ENCODE measurements around the gene MTUS2. TPM values are rescaled to one million over a fixed set of nuclear protein-coding genes. Genes with fewer than 3 reads are reported as not detected.

The MTUS2 gene
- total RNA-seq, 1 donor from 2014 or later, result 8.9 TPM

DNA sequence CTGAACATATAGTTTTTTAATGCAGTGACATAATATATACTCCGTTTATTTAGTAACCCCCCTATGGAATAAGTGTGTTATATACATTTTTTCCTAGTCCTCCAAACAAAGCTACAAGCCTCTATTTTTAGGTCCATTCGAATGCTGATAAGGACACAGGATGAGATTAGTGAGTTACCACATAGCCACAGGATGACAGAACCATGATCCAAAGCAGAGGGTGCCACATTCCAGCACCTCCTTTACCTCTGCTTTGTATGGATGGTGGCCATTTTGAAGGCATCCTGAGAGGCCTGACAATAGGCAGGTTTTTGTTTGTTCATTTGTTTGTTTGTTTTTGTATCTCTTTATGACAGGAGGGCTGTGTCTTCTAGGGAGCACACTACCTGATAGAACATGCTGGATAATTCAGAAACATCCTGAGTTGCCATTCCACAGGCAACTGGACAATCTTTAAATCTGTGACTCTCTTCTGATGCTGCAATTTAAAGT is 186.3 kb downstream of the MTUS2 start:
- TF ChIP-seq, protein P1, sequence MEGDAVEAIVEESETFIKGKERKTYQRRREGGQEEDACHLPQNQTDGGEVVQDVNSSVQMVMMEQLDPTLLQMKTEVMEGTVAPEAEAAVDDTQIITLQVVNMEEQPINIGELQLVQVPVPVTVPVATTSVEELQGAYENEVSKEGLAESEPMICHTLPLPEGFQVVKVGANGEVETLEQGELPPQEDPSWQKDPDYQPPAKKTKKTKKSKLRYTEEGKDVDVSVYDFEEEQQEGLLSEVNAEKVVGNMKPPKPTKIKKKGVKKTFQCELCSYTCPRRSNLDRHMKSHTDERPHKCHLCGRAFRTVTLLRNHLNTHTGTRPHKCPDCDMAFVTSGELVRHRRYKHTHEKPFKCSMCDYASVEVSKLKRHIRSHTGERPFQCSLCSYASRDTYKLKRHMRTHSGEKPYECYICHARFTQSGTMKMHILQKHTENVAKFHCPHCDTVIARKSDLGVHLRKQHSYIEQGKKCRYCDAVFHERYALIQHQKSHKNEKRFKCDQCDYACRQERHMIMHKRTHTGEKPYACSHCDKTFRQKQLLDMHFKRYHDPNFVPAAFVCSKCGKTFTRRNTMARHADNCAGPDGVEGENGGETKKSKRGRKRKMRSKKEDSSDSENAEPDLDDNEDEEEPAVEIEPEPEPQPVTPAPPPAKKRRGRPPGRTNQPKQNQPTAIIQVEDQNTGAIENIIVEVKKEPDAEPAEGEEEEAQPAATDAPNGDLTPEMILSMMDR (IDR thresholded peaks at IDR 0.05), result no peak
- Histone ChIP-seq H3K36me3 (no peaks in the 10 kb centered on the region), H3K27ac (peak overlapping the region; percentile 2 to 32), H3K27me3 (no peaks in the 10 kb centered on the region), H3K4me3 (no peak overlapping the region), H3K9me3 (no peaks in the 10 kb centered on the region), H3K4me1 (peaks cover 0 to 25% of the 10 kb centered on the region in 2 donors)
- intact Hi-C loops (cut with DNase I), result no loop called here
- no peak for DNase-seq (ENCODE audit: low spot score in 2 of 2)

DNA sequence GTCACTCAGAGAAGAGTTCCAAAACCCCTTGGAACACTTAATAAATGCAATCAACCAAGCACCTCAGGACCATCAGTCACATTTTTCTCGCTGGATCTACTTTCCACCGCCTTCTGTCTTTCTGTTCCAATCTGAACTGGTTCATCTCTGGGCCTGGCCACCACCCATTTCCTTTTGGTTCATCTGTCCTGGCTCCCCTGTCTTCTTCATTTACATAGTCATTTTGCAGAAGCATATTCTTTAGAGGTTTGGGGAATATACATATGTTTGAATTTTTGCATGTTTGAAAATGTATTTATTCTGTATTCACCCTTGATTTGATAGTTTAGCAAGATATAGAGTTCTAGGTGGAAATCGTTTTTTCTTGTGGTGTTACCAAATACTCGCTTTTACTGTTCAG is 188.2 kb downstream of the MTUS2 start:
- H3K4me3 ChIP-seq, result no peak overlapping the region
- intact Hi-C loops (cut with DNase I), result no loop called here
- no peak for DNase-seq (ENCODE audit: low spot score in 2 of 2)
- H3K27me3 ChIP-seq, result no peaks in the 10 kb centered on the region
- no peak overlapping the region for H3K27ac ChIP-seq
- TF ChIP-seq, protein P1 (IDR thresholded peaks at IDR 0.05), result no peak
- no peaks in the 10 kb centered on the region for H3K9me3 ChIP-seq
- H3K36me3 ChIP-seq, result no peaks in the 10 kb centered on the region
- peaks cover 0 to 26% of the 10 kb centered on the region in 2 donors for H3K4me1 ChIP-seq

DNA sequence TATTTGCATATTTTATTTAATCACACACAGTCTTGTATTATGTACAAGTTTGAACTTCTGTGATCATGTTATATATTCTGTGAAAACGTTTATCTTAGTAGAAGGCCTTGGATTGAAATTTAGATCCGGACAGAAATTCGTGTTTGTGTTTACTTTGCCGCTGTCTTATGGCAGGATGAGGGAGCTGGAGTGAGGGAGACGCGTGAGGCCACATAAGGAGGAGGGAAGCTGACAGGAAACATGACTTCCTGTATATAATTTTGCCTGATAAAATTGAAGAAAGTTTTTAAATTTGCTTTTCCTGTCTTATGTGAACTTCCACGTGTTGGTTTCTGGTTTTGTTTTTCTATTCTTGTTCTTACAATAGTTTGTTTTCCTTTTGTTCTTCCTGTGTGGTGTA is 200.2 kb downstream of the MTUS2 start:
- Histone ChIP-seq H3K4me1 (peaks cover 0 to 5% of the 10 kb centered on the region in 2 donors), H3K36me3 (no peaks in the 10 kb centered on the region), H3K4me3 (no peak overlapping the region), H3K27ac (no peak overlapping the region), H3K27me3 (no peaks in the 10 kb centered on the region), H3K9me3 (no peaks in the 10 kb centered on the region)
- no peak for DNase-seq (ENCODE audit: low spot score in 2 of 2)
- intact Hi-C loops (cut with DNase I), result no loop called here
- TF ChIP-seq, protein P1 (IDR thresholded peaks at IDR 0.05), result no peak

DNA sequence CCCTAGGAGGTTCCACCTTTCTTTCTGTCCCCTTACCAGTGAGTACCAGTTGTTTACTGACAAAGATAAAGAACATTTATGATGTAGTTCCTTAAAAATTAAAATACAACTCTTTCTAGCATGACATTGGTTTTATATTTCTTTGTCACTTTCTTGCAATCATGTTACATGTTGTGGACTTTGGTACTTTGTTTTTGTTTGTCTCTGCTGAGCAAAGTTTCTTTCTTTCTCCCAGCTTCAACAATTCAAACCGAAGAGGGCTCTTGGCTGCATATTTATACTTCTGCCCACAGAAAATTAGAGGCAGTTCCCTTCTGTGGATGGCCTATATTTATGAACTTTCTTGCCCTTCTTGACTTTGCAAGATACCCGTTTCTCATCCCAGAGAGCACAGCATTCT is 201.2 kb downstream of the MTUS2 start:
- Histone ChIP-seq H3K4me1 (peaks cover 0 to 6% of the 10 kb centered on the region in 2 donors), H3K27me3 (no peaks in the 10 kb centered on the region), H3K36me3 (no peaks in the 10 kb centered on the region), H3K4me3 (no peak overlapping the region), H3K9me3 (no peaks in the 10 kb centered on the region), H3K27ac (no peak overlapping the region)
- intact Hi-C loops (cut with DNase I), result no loop called here
- TF ChIP-seq, protein P1 (IDR thresholded peaks at IDR 0.05), result no peak
- no peak for DNase-seq (ENCODE audit: low spot score in 2 of 2)

DNA sequence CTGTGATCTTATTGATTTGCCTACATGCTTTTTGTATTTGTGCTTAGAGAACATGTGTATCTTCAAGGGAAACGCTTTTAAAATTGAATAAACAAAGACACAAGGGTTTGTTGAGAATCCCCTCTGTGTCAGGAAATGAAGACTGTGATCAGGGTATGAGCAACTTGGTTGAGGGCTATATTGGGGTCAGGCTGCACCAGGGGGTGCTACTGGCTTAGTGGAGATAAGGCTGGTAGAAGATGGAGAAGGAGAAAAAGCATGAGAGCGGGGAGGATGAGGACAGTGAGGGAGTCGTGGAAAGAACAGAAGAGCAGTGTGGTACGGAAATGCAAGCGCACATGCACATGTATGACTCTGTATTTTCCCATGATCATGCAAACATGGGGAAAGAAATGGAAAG is 201.6 kb downstream of the MTUS2 start:
- Histone ChIP-seq H3K27me3 (no peaks in the 10 kb centered on the region), H3K27ac (no peak overlapping the region), H3K9me3 (no peaks in the 10 kb centered on the region), H3K4me1 (peaks cover 0 to 6% of the 10 kb centered on the region in 2 donors), H3K36me3 (no peaks in the 10 kb centered on the region), H3K4me3 (no peak overlapping the region)
- intact Hi-C loops (cut with DNase I), result no loop called here
- no peak for DNase-seq (ENCODE audit: low spot score in 2 of 2)
- TF ChIP-seq, protein P1 (IDR thresholded peaks at IDR 0.05), result no peak

DNA sequence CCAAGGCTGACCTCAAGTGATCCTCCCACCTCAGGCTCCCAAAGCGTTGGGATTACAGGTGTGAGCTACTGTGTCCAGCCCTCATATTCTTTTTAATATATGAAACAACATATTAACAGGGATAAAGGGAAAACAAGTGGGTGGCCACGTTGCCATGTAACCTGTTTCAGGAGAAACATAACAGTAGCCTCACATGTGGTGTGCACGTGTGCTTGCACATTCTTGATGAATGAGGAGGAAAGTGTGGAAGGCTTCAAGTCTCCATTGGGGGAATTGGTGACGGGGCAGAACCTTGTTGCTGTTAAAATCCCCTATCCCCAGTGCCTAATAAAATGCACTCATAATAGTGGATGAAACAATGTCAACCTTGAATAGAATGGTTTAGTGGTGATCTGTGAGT is 202.3 kb downstream of the MTUS2 start:
- no peaks in the 10 kb centered on the region for H3K27me3 ChIP-seq
- H3K4me3 ChIP-seq, result no peak overlapping the region
- H3K27ac ChIP-seq, result no peak overlapping the region
- intact Hi-C loops (cut with DNase I), result no loop called here
- no peak for DNase-seq (ENCODE audit: low spot score in 2 of 2)
- TF ChIP-seq, protein P1 (IDR thresholded peaks at IDR 0.05), result no peak
- H3K9me3 ChIP-seq, result no peaks in the 10 kb centered on the region
- H3K36me3 ChIP-seq, result no peaks in the 10 kb centered on the region
- peaks cover 0 to 6% of the 10 kb centered on the region in 2 donors for H3K4me1 ChIP-seq

All from ascending aorta (tissue), 2 donors.